BJ (cell line): ENCODE measurements around the gene SFTA2. TPM values are rescaled to one million over a fixed set of nuclear protein-coding genes. Genes with fewer than 3 reads are reported as not detected.

ENCODE experiments used
- CTCF ChIA-PET: fragments of 350-600 bp; formaldehyde crosslinking; extraction: SDS; loops from one replicate; lab custom pipeline; 2021; ENCODE audit warnings: antibody characterized with exemption, inconsistent platforms; lab: Yijun Ruan, JAX
- POLR2A ChIA-PET: fragments of 300-600 bp; sonication (Branson Sonifier 250); formaldehyde crosslinking; extraction: SDS; loops from one replicate; lab custom pipeline; 2021; ENCODE audit warnings: antibody characterized with exemption; lab: Charles Lee
- DNase-seq: peaks from one replicate; pipeline ENCODE4 v3.0.0-alpha.2; 2011; ENCODE audit warnings: low read depth
- H3K27me3 ChIP-seq: 2 replicates; pipeline ENCODE4 v1.6.0; 2011; ENCODE audit warnings: low read length; ENCODE audit not compliant: control insufficient read depth, insufficient read depth
- H3K36me3 ChIP-seq: 2 replicates; pipeline ENCODE4 v1.5.1; 2011; ENCODE audit warnings: low read length; ENCODE audit not compliant: control insufficient read depth, insufficient read depth
- H3K4me3 ChIP-seq: 2 replicates; pipeline ENCODE4 v1.5.1; 2011; ENCODE audit warnings: low read depth, mild to moderate bottlenecking, control low read depth, low read length
- polyA plus RNA-seq: library from polyadenylated mRNA; depleted of rRNA; stranded (reverse); fragments of >200 nt; gene quantifications from 2 replicates; pipeline ENCODE4 v1.2.3, GENCODE V29; 2011
- TF ChIP-seq, protein P1 (sequence below): IDR thresholded peaks from 2 replicates; pipeline ENCODE4 v1.5.1; 2011; ENCODE audit warnings: low read depth, mild to moderate bottlenecking, control low read depth, inconsistent platforms, low read length, moderate library complexity; ENCODE audit not compliant: insufficient read depth

Gene SFTA2
- polyA plus RNA-seq, 1 experiment = not detected

DNA sequence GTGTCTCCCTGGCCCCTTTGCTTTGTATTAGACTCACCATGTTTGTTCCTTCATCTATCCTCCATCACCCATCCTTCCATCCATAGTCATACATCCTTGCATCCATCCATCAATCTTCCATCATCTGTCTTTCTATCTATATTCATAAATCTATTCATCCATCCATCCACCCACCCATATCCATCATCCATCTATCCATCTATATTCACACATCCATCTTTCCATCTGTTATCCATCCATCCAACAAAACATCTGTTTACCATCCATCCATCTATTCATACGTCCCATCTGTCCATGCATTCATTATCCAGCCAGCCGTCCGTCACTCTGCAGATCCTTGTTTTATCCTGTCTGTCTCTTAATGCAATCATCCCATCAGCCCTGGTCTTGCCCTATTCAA lies 37.0 kb downstream of the SFTA2 start:
- ChIA-PET CTCF (interaction anchor here (1.0 kb wide), 1 partner anchor 51 kb away, joined by 3 read pairs; no protein-coding TSS in a partner anchor), POLR2A (no interaction called here)
- Histone ChIP-seq H3K4me3 (no peak overlapping the region), H3K36me3 (peaks cover 42% of the 10 kb centered on the region), H3K27me3 (no peaks in the 10 kb centered on the region)
- TF ChIP-seq, protein P1, sequence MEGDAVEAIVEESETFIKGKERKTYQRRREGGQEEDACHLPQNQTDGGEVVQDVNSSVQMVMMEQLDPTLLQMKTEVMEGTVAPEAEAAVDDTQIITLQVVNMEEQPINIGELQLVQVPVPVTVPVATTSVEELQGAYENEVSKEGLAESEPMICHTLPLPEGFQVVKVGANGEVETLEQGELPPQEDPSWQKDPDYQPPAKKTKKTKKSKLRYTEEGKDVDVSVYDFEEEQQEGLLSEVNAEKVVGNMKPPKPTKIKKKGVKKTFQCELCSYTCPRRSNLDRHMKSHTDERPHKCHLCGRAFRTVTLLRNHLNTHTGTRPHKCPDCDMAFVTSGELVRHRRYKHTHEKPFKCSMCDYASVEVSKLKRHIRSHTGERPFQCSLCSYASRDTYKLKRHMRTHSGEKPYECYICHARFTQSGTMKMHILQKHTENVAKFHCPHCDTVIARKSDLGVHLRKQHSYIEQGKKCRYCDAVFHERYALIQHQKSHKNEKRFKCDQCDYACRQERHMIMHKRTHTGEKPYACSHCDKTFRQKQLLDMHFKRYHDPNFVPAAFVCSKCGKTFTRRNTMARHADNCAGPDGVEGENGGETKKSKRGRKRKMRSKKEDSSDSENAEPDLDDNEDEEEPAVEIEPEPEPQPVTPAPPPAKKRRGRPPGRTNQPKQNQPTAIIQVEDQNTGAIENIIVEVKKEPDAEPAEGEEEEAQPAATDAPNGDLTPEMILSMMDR = no peak
- no peak for DNase-seq

DNA sequence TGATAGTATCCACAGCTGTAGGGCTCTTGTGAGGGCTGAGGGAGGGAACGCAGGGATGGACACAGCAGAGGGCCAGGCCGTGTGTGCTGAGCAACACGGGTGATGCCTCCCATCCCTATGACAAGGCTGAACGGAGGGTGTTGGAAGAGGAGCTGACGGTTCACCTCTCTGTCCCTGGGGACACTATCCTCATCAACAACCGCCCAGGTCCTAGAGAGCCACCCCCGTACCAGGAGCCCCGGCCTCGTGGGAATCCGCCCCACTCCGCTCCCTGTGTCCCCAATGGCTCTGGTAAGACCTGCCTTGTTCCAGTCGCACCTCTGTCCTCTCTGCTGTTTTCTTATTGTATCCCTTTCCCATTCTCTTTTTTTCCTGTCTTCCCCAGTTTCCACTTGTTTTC lies 37.6 kb downstream of the SFTA2 start:
- ChIA-PET CTCF (no interaction called here), POLR2A (no interaction called here)
- Histone ChIP-seq H3K27me3 (no peaks in the 10 kb centered on the region), H3K36me3 (peaks cover 43% of the 10 kb centered on the region), H3K4me3 (no peak overlapping the region)
- TF ChIP-seq, protein P1 = no peak
- no peak for DNase-seq

DNA sequence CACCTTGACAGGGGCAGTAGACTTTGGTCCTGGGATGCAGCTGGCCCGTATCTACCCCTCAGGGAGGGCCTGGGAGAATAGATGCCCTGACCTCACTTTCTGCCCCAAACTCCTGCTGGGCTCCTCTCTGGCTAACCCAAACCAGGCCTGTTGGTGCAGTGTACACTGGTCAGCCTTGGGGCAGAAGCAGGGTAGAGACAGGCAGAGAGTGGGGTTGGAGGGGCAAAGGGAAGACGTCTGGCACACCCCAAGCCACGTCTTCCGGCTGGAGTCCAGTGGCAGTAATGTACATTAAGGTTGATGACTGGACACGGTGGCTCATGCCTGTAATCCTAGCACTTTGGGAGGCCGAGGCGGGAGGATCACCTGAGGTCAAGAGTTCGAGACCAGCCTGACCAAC lies 38.3 kb downstream of the SFTA2 start:
- DNase-seq = no peak
- H3K27me3 ChIP-seq = no peaks in the 10 kb centered on the region
- ChIA-PET CTCF (no interaction called here), POLR2A (no interaction called here)
- TF ChIP-seq, protein P1 = no peak
- no peak overlapping the region for H3K4me3 ChIP-seq
- H3K36me3 ChIP-seq = peaks cover 38% of the 10 kb centered on the region

DNA sequence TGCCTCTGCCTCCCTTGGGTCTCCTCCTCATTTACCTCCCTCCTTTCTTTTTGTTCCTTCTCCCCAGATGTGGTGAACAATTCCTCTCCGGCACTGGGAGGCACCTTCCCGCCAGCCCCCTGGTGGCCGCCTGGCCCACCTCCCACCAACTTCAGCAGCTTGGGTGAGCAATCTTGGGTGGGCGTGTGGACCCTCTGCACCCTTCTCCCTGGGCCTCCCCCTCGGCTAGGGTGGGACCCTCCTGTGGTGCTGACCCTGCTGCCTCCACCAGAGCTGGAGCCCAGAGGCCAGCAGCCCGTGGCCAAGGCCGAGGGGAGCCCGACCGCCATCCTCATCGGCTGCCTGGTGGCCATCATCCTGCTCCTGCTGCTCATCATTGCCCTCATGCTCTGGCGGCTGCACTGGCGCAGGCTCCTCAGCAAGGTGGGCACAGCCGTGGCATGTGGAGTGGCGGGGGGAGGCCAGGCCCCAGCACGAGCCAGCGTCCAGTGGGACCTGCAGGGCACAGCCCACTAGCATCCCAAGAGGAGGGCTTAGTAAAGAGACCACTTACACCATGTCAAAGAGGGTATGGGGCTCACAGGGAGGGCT lies 38.9 kb downstream of the SFTA2 start:
- H3K36me3 ChIP-seq = peaks cover 32% of the 10 kb centered on the region
- DNase-seq = no peak
- ChIA-PET POLR2A (no interaction called here), CTCF (no interaction called here)
- no peaks in the 10 kb centered on the region for H3K27me3 ChIP-seq
- TF ChIP-seq, protein P1 = peak; percentile 19; the same call in 1 of the 2 replicates
- H3K4me3 ChIP-seq = no peak overlapping the region

DNA sequence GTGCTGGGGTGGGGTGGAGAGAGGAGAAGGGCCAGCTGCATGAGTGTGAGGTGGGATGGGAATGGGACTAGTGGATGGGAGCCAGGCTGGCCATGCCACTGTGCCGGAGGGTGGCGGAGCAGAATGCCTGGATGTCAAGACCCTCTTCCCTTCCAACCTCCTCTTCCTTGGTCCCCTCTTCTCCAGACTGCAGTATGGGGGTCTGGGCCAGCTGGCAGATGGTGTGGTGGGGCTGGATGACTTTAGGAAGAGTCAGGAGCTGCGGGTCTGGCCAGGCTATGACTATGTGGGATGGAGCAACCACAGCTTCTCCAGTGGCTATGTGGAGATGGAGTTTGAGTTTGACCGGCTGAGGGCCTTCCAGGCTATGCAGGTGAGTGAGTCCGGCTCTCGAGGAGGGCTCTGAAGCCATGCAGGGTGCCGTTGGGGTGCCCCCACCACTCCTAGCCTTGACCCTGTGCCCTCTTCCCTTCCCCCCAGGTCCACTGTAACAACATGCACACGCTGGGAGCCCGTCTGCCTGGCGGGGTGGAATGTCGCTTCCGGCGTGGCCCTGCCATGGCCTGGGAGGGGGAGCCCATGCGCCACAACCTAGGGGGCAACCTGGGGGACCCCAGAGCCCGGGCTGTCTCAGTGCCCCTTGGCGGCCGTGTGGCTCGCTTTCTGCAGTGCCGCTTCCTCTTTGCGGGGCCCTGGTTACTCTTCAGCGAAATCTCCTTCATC lies 40.0 kb downstream of the SFTA2 start:
- POLR2A ChIA-PET = no interaction called here
- H3K27me3 ChIP-seq = no peaks in the 10 kb centered on the region
- peaks cover 23% of the 10 kb centered on the region for H3K36me3 ChIP-seq
- H3K4me3 ChIP-seq = no peak overlapping the region
- DNase-seq = no peak
- CTCF ChIA-PET = no interaction called here
- TF ChIP-seq, protein P1 = no peak
